HG02642 (cell line): ENCODE measurements around the gene IFITM10.
"Not testable (repeated sequence)": the region's sequence is repeated elsewhere in the genome, so short reads cannot be mapped to it uniquely, and the experiment has no call there.

ENCODE experiments used
- ATAC-seq: cut with Tn5 transposase; IDR thresholded peaks from one replicate; pipeline ENCODE4 v1.9.1; 2021; ENCODE audit warnings: mild to moderate bottlenecking; ENCODE audit not compliant: unreplicated experiment, poor library complexity

IFITM10 gene

DNA sequence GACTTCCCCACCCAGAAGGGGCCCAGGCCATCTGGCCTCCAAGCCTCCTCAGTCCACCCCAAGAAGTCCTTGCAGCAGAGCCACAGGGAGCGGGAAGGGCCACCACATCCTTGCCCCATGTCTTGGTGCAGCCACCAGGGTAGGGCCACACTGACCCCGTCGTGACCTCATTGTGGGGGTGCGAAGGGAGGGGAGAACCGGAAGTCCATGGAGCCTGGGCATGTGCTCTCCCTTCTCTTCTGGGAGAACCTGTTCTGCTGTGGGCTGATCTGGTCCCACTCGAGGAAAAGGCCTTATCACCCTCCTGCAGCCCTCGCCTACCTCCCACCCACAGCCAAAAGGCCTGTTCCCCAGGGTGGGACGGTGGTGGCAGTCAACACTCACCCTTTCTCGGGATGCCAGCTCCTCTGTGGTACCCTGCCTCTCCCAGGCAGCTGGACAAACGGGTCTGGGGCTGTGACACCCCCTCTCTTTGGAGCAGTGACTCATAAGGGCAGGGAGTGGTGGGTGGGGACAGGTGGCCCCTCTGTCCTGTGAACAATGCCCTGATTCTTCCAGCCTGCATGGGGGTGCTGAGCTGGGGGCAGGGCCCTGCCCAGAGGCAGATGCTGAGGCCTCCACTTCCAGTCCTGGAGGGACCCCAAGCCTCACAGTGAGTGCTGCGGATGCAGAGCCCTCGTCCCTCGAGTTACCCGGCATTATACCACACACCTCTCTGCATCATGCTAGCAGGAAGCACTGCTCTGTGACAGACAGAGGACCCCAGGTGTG is 27.9 kb upstream of the IFITM10 start:
- no peak for ATAC-seq

GRCh38 chr11:1777737-1778136 is 27.3 kb upstream of the IFITM10 start:
- no peak for ATAC-seq

DNA sequence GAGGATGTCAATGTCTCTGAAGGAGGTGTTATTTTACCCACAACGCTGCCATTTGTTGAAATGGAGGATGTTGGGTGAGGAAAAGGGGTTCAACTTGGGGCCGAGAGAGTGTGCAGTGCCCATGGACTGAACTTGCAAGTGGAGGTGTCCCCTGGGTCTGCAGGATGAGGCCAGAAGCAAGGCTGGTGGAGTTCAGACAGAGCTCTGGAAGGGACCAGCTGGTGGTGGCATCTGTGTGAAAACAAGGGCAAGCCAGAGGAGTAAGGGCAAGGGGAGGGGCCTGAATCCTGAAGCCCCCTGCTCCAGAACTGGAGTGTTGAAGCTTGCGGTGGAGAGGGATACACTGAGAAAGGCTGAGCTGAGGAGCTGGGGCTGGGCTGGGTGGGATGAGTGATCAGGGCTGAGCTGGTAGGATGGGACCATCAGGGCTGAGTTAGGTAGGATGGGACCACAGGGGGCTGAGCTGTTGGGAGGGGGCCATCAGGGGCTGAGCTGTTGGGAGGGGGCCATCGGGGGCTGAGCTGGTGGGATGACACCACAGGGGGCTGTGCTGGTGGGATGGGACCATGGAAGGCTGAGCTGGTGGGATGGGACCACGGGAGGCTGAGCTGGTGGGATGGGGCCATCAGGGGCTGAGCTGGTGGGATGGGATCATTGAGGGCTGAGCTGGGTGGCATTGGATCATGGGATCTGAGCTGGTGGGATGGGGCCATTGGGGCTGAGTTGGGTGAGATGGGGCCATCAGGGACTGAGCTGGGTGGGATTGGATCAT is 26.7 kb upstream of the IFITM10 start:
- no peak for ATAC-seq

DNA sequence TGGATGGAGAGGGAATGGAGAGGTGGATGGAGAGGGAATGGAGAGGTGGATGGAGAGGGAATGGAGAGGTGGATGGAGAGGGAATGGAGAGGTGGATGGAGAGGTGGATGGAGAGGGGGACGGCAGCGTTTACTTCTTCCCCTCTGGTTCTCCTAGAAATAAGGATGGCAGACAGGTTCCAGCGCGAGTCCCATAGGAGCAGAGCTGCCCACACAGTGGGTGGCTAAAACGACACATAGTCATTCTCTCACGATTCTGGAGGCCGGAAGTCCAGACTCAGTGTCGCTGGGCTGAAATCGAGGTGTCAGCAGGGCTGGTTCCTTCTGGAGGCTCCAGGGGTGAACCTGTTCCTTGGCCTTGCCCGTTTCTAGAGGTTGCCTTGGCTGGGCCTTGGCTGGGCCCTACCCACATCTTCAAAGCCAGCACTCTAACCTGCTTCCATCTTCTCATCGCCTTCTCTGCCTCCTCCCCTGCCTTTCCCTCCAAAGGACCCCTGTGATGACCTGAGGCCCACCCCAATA is 26.0 kb upstream of the IFITM10 start:
- ATAC-seq: no peak

DNA sequence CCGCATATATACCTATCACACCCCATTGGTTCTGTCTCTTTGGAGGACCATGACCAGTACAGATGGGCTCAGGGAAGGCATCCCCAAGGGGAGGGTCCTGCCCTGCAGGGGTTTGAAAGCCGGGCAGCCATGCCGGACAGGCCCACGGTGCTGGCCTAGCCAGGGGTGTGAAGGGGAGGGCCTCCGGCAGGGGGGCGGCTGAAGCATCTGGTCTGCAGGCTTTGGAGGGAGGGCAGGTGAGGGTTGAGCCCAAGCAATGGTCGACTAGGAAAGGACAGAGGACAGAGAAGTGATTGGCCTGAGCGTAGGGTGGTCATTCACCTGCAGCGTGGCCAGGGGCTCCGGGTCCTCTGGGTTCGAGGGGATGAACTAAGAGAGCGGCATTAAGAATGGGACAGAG is 24.5 kb upstream of the IFITM10 start:
- ATAC-seq: no peak

DNA sequence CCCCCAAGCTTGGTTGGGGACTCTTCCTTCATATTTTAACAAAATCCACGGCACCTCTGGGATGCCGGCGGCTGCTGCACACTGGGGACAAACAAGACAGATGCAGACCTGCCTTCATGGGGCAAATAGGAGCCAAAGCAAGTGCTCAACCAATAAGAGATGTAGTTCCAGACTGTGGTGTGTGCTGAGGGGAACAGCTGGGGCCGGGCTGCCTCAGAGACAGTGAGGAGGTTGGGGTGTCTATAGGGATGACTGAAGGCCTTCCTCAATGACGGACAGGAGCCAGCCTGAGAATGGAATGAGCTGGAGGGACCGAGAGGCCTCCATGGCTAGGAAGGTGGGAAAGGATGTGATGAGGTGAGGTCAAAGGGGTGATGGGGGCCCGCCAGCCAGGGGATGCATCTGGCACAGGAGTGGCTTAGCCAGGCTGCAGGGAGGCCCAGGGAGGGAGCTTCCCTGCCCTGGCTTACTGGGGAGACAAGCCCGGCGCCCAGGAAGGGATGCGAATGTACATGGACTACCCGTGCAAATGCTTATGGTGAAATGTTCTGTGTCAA is 23.7 kb upstream of the IFITM10 start:
- ATAC-seq: no peak

DNA sequence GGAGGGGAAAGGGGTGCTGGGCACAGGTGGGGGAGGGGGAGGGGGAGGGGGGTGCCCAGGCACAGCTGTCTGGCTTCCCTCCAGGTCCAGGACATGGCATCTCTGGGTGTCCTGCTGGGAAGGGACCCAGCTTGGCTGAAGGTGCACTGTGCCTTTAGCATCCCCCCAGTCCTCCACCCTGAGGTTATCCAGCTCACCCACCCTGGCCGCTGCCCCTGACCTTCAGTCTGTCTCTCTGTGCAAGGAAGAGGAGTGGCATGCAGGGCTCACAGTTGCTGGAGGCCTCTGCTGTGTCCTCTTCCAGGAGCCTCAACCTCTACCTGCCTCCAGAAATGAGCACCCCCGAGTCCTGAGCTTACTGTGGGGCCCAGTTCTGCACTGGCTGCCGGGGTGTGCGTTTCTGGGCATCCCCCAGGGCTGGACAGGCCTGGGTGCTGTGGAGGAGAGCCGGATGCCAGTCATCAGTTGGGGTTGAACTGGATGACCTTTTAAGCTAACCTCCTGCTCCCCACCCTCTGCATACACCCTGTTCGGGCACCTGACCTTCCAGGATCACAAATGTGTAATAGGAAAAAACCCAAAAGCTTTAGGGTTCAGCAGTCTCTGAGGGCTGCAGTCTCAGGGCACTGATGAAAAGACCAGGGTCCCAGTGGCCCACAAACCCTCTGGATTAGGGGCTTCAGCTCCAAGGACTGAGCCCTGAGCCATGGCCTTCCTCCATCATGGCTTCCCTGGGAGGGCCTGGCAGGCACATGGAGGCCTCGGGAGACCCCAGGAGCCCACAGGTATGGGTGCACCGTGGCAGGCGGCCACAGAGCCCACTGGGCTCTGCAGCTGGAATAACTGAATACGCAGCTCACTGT is 23.0 kb upstream of the IFITM10 start:
- ATAC-seq: no peak

- ATAC-seq: no peak
These were observed 22.1 kb upstream of the IFITM10 start for GRCh38 chr11:1772270-1773130.

- no peak for ATAC-seq
These were observed 21.3 kb upstream of the IFITM10 start for GRCh38 chr11:1771700-1772099.

GRCh38 chr11:1771273-1771672 is 20.9 kb upstream of the IFITM10 start:
- ATAC-seq: no peak

GRCh38 chr11:1770528-1770927 is 20.1 kb upstream of the IFITM10 start:
- no peak for ATAC-seq

DNA sequence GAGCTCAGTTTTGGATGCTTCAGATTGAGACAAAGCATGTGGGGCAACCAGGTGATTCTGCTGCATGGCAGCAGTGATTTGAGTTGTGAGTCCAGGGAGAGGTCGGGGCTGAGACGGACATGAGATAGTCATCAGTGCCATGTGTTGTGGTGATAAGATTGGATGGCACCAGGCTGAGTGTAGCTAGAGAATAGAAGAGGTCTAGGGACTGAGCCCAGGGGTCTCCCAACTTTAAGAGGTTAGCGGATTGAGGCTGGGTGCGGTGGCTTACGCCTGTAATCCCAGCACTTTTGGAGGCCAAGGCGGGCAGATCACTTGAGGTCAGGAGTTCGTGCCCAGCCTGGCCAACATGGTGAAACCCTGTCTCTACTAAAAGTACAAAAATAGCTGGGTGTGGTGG is 19.7 kb upstream of the IFITM10 start:
- no peak for ATAC-seq

GRCh38 chr11:1769304-1769936 is 19.0 kb upstream of the IFITM10 start:
- ATAC-seq: not testable (repeated sequence)

- no peak for ATAC-seq
These were observed 17.7 kb upstream of the IFITM10 start for GRCh38 chr11:1768141-1768469.

- no peak for ATAC-seq
These were observed 17.2 kb upstream of the IFITM10 start for GRCh38 chr11:1767399-1768140.

GRCh38 chr11:1766719-1767398 is 16.5 kb upstream of the IFITM10 start:
- no peak for ATAC-seq

DNA sequence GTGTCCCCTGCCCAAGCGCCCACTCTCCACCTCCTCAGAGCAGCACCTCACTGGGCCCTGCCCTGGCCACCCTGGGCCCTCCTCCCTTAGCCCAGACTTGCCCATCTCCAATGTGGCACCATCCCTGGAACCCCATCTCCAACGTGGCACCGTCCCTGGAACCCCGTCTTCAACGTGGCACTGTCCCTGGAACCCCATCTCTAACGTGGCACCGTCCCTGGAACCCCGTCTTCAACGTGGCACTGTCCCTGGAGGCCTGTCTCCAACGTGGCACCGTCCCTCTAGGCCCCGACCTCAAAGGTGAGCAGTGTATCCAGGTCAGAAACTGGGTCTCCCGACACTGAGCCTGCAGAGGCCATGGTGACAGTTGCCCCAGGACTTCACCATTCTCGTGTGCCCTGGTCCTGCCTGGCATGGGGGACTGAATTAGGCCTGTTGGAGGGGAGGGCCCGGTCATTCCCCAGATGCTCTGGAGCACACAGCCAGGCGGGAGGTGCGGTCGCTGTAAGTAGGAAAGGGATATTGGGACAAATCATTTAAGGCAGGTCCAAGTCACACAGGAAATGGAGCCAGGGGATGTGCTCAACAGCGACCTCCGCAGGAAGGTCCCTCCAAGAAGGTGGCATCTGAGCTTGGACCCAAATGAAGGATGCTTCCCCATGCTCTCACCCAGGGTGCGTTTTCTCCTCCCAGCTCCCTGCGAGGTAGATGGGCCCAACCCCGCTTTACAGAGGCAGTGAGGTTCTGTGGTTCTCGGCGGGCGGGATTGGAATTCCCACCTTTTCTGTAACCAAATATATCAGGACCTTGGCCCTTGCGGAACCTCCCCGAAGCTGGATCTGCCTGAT is 15.7 kb upstream of the IFITM10 start:
- no peak for ATAC-seq
